ENCODE results near the gene TMEM87A. TPM values are rescaled to one million over a fixed set of nuclear protein-coding genes. Genes with fewer than 3 reads are reported as not detected.

TMEM87A gene
- total RNA-seq, 2 experiments from 2014 or later, result 39.2 to 40.3 TPM

DNA sequence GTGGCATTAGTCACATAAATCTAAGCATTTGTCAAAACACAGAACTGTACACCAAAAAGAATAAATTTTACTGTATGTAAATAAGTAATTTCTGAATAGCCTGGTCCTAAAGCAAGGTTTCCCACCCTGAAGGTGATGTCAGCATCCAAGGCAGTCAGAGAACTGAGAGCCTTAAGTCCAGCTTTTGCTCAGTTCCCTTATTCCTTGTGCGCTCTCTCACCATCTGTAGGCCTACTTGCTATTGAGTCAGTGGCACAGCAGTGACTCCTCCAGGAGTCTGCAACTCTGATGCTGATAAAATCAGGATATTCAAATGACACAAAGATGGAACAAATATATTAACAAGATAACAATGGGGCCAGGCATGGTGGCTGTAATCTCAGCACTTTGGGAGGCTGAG lies 87.4 kb downstream of the TMEM87A start:
- Mint-ChIP-seq H3K27ac (no peak overlapping the region), H3K36me3 (ENCODE audit: low read depth) (peaks cover 69% of the 10 kb centered on the region), H3K9me3 (no peaks in the 10 kb centered on the region), H3K4me3 (no peak overlapping the region), H3K4me1 (peaks cover 12% of the 10 kb centered on the region), H3K27me3 (no peaks in the 10 kb centered on the region)
- no peak for DNase-seq
- ChIA-PET CTCF (no interaction called here), POLR2A (no interaction called here)

GRCh38 chr15:42184736-42185135 lies 88.5 kb downstream of the TMEM87A start:
- Mint-ChIP-seq H3K9me3 (no peaks in the 10 kb centered on the region), H3K36me3 (ENCODE audit: low read depth) (peaks cover 65% of the 10 kb centered on the region), H3K4me3 (no peak overlapping the region), H3K27me3 (no peaks in the 10 kb centered on the region), H3K4me1 (peaks cover 3% of the 10 kb centered on the region), H3K27ac (no peak overlapping the region)
- ChIA-PET CTCF (no interaction called here), POLR2A (no interaction called here)
- no peak for DNase-seq

- Mint-ChIP-seq H3K27ac (no peak overlapping the region), H3K36me3 (ENCODE audit: low read depth) (peaks cover 66% of the 10 kb centered on the region), H3K9me3 (no peaks in the 10 kb centered on the region), H3K4me3 (no peak overlapping the region), H3K4me1 (peaks cover 3% of the 10 kb centered on the region), H3K27me3 (no peaks in the 10 kb centered on the region)
- ChIA-PET CTCF (no interaction called here), POLR2A (no interaction called here)
- no peak for DNase-seq
Observed at GRCh38 chr15:42184296-42184695, 88.9 kb downstream of the TMEM87A start.

DNA sequence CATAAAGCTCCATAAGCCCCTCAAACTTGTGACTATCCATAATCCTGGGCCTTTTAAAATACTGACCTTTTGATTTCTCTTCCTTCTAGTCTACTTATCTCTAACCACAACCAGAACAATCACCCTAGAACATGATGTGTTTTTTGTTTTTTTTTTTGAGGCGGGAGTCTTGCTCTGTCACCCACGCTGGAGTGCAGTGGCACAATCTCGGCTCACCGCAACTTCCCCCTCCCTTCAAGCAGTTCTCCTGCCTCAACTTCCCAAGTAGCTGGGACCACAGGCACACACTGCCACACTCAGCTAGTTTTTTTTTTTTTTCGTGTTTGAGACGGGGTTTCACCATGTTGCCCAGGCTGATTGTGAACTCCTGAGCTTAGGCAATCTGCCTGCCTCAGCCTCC lies 90.3 kb downstream of the TMEM87A start:
- no peak for DNase-seq
- CTCF ChIA-PET, result no interaction called here
- POLR2A ChIA-PET, result no interaction called here
- Mint-ChIP-seq H3K36me3 (ENCODE audit: low read depth) (peaks cover 64% of the 10 kb centered on the region), H3K4me3 (no peak overlapping the region), H3K9me3 (no peaks in the 10 kb centered on the region), H3K27ac (no peak overlapping the region), H3K27me3 (no peaks in the 10 kb centered on the region), H3K4me1 (no peaks in the 10 kb centered on the region)

DNA sequence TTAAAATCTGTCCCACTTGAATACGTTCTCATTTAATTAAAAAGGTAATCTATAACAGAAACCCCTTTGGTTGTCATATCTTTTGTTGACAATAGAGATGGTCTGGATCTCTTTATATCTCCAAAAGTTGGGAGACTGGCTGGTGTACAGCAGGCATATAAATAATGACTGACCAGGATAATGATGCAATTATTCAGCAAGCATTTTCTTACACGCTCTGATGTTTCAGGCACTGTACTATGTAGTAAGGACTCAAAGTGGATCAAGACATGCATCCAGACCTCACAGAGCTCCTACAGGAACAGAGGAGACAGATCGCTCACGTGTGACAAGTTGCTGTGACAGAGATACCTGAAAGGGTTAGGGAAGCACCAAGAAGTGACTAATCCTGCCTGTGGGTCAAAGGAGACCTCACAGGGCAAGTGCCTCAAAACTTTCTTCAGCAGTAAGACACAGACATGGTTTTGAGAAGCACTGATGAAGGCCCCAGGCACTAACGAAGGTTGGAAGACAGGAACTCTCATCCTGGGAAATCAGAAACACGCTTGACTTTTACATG lies 90.8 kb downstream of the TMEM87A start:
- no peak for DNase-seq
- H3K4me3 Mint-ChIP-seq, result no peak overlapping the region
- no peaks in the 10 kb centered on the region for H3K9me3 Mint-ChIP-seq
- H3K27me3 Mint-ChIP-seq, result no peaks in the 10 kb centered on the region
- no peaks in the 10 kb centered on the region for H3K4me1 Mint-ChIP-seq
- ChIA-PET CTCF (interaction anchor here (0.6 to 0.7 kb wide), 2 partner anchors 60 to 87 kb away, joined by 3 to 4 read pairs; no protein-coding TSS in a partner anchor), POLR2A (no interaction called here)
- H3K27ac Mint-ChIP-seq, result no peak overlapping the region
- H3K36me3 Mint-ChIP-seq (ENCODE audit: low read depth), result peaks cover 63% of the 10 kb centered on the region

DNA sequence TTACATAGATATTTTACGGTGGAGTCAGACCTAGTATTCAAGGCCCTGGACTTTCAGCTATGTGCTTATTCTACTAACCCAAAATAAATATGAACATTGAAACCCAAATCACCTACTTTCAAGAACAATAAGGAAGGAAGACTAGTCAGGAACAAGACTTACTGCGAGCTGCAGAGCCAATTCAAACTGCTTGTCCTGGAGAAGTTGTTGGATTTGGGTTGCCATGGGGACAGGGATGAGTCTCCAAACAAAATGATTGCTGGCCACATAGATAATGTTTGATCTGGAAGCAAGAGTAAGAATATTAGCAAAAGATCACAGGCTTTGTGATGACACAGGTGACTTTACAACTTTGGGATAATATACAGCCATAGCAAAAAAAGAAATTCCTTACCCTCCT lies 95.2 kb downstream of the TMEM87A start:
- H3K9me3 Mint-ChIP-seq, result no peaks in the 10 kb centered on the region
- ChIA-PET CTCF (no interaction called here), POLR2A (no interaction called here)
- DNase-seq, result no peak
- peaks cover 54% of the 10 kb centered on the region for H3K36me3 Mint-ChIP-seq (ENCODE audit: low read depth)
- no peak overlapping the region for H3K4me3 Mint-ChIP-seq
- no peak overlapping the region for H3K27ac Mint-ChIP-seq
- no peaks in the 10 kb centered on the region for H3K27me3 Mint-ChIP-seq
- H3K4me1 Mint-ChIP-seq, result no peaks in the 10 kb centered on the region

DNA sequence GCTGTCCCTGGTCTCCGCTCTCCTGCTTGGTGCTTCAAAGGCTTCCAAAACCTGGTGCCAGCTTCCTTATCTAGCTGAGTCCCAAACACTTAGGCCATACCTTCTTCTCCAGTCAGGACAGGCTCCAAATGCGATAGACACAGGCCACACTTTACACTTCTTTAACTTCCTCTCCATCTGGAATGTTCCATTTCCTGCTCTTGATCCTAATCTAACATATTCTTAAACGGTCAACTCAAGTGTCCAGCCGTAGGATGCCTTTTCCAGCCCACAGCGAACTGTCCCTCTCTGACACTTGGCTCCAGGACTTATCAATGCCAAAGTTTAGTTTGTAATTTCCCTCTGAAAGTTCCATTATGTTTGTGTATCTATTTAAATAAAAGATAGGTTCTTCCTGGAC lies 97.6 kb downstream of the TMEM87A start:
- peaks cover 17% of the 10 kb centered on the region for H3K4me1 Mint-ChIP-seq
- POLR2A ChIA-PET, result no interaction called here
- no peak overlapping the region for H3K4me3 Mint-ChIP-seq
- CTCF ChIA-PET, result no interaction called here
- no peak for DNase-seq
- peaks cover 66% of the 10 kb centered on the region for H3K36me3 Mint-ChIP-seq (ENCODE audit: low read depth)
- no peak overlapping the region for H3K27ac Mint-ChIP-seq
- no peaks in the 10 kb centered on the region for H3K27me3 Mint-ChIP-seq
- no peaks in the 10 kb centered on the region for H3K9me3 Mint-ChIP-seq

DNA sequence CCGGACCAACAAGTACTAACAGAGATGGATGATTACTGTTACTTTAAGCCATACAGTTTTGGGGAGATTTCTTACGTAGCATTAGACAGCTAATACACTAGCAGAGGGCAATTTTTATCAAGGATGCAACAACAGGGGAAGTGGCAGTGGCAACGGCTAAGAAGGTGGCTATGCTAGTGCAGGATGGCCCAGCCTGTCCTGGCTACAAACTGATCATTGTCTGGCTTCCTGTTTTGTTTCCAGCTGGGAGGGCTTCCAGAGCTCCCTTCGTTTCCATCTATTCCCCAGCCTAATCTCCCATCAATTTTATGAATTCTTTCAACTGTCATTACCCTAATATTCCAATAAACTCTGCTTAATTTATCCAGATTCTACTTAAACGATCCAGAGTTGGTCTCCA lies 100.8 kb downstream of the TMEM87A start:
- Mint-ChIP-seq H3K9me3 (no peaks in the 10 kb centered on the region), H3K4me1 (peaks cover 23% of the 10 kb centered on the region), H3K4me3 (no peak overlapping the region), H3K27ac (no peak overlapping the region), H3K27me3 (no peaks in the 10 kb centered on the region), H3K36me3 (ENCODE audit: low read depth) (peaks cover 62% of the 10 kb centered on the region)
- POLR2A ChIA-PET, result no interaction called here
- no peak for DNase-seq
- CTCF ChIA-PET, result interaction anchor here (1.4 kb wide), 1 partner anchor 213 kb away, joined by 3 read pairs; no protein-coding TSS in a partner anchor

DNA sequence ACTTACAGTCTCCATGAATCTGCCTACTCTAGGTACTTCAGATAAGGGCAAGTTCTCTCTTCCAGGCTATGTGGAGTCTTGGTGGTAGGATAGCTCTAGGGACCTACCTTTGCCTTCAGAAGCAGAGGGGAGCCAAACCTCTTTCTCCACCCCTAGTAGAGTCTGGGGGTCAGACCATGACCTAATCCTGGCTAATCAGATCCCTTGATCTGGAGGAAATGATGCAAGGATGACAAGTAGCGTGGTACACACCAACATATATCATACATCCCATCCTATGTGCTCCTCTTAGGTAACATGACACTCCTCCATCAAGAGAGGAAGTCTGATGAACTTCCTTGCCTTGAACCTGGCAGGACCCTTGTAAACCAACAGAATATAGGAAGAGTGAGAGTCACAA lies 101.4 kb downstream of the TMEM87A start:
- CTCF ChIA-PET, result interaction anchor here (1.4 kb wide), 1 partner anchor 214 kb away, joined by 3 read pairs; no protein-coding TSS in a partner anchor

GRCh38 chr15:42171122-42171521 lies 102.1 kb downstream of the TMEM87A start:
- H3K9me3 Mint-ChIP-seq, result no peaks in the 10 kb centered on the region
- peaks cover 70% of the 10 kb centered on the region for H3K36me3 Mint-ChIP-seq (ENCODE audit: low read depth)
- POLR2A ChIA-PET, result interaction anchor here (0.5 to 2.0 kb wide), 4 partner anchors 9 to 301 kb away, joined by 3 to 9 read pairs (median 4); partner anchors contain the start of gene TMEM87A
- CTCF ChIA-PET, result no interaction called here
- H3K27me3 Mint-ChIP-seq, result no peaks in the 10 kb centered on the region
- no peak overlapping the region for H3K4me3 Mint-ChIP-seq
- no peak for DNase-seq
- peak overlapping the region; percentile 68 for H3K27ac Mint-ChIP-seq
- H3K4me1 Mint-ChIP-seq, result peaks cover 23% of the 10 kb centered on the region

More for the DNA sequence above, 101.4 kb downstream of the TMEM87A start:
- Mint-ChIP-seq H3K4me3 (no peak overlapping the region), H3K27ac (peak overlapping the region; percentile 68), H3K9me3 (no peaks in the 10 kb centered on the region), H3K36me3 (ENCODE audit: low read depth) (peaks cover 65% of the 10 kb centered on the region), H3K4me1 (peaks cover 23% of the 10 kb centered on the region), H3K27me3 (no peaks in the 10 kb centered on the region)
- DNase-seq, result no peak
- POLR2A ChIA-PET, result interaction anchor here (1.1 to 2.0 kb wide), 3 partner anchors 35 to 300 kb away, joined by 3 to 9 read pairs (median 4); partner anchors contain the start of gene TMEM87A

GRCh38 chr15:42166225-42166940 lies 106.8 kb downstream of the TMEM87A start:
- H3K36me3 Mint-ChIP-seq (ENCODE audit: low read depth), result peaks cover 74% of the 10 kb centered on the region
- CTCF ChIA-PET, result no interaction called here
- POLR2A ChIA-PET, result no interaction called here

GRCh38 chr15:42165106-42165505 lies 108.1 kb downstream of the TMEM87A start:
- Mint-ChIP-seq H3K4me3 (no peak overlapping the region), H3K9me3 (no peaks in the 10 kb centered on the region), H3K4me1 (peaks cover 5% of the 10 kb centered on the region), H3K27ac (no peak overlapping the region), H3K27me3 (no peaks in the 10 kb centered on the region), H3K36me3 (ENCODE audit: low read depth) (peaks cover 68% of the 10 kb centered on the region)
- CTCF ChIA-PET, result no interaction called here
- POLR2A ChIA-PET, result no interaction called here
- DNase-seq, result no peak

More at GRCh38 chr15:42166225-42166940, 106.8 kb downstream of the TMEM87A start:
- no peaks in the 10 kb centered on the region for H3K9me3 Mint-ChIP-seq
- H3K4me3 Mint-ChIP-seq, result no peak overlapping the region
- no peaks in the 10 kb centered on the region for H3K27me3 Mint-ChIP-seq
- peaks cover 13% of the 10 kb centered on the region for H3K4me1 Mint-ChIP-seq
- no peak overlapping the region for H3K27ac Mint-ChIP-seq
- no peak for DNase-seq

DNA sequence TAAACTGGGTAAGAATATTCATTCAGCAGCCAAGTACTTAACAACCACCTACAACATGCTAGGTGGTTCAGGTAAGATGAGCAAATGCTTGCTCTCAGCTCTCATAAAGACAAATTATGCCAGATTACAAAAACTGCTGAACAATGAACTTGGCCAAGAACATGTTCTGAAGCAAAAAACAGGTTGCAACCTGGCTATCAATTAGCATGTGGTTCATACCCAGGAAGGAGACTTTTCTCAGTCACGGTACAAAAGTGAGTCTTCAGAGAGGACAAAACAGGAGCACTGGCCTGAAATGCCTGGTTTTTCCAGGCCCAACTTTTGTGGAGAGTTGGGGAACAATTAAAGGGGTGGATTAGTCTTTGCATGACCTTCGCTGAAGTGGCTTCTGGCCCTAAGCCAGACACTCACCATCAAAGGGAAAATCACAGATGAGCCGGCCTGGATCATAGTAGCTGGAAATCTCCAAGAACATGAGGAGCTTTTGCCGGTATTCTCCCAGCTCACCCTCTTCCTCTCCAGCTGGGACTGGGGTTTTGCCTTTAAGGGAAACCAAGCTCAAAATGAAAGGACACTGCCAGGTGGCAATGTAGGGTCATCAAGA lies 109.2 kb downstream of the TMEM87A start:
- Mint-ChIP-seq H3K4me3 (no peak overlapping the region), H3K36me3 (ENCODE audit: low read depth) (peaks cover 68% of the 10 kb centered on the region)

More for the DNA sequence above, 109.2 kb downstream of the TMEM87A start:
- ChIA-PET CTCF (no interaction called here), POLR2A (interaction anchor here (1.4 kb wide), 1 partner anchor 43 kb away, joined by 3 read pairs; the partner anchor contains the start of gene VPS39)
- Mint-ChIP-seq H3K27ac (no peak overlapping the region), H3K27me3 (no peaks in the 10 kb centered on the region), H3K4me1 (no peaks in the 10 kb centered on the region), H3K9me3 (no peaks in the 10 kb centered on the region)
- no peak for DNase-seq
